SU-DHL-6 (cell line): Measurements from ENCODE around the gene RAI2.

Source experiments
- H2AFZ ChIP-seq: fragments of 200-600 bp; sonication (generic); 2 replicates; pipeline ENCODE4 v1.6.1; 2014; ENCODE audit warnings: low read depth, mild to moderate bottlenecking, moderate library complexity, mixed read lengths, antibody characterized with exemption, low read length; ENCODE audit not compliant: severe bottlenecking
- H3F3A ChIP-seq: fragments of 200-600 bp; shearing (Covaris generic); 2 replicates; pipeline ENCODE4 v1.6.0; 2016; ENCODE audit warnings: antibody characterized with exemption, mild to moderate bottlenecking; ENCODE audit not compliant: insufficient read depth
- H3K27ac ChIP-seq: fragments of 200-600 bp; sonication (generic); 2 replicates; pipeline ENCODE4 v1.5.1; 2016; ENCODE audit warnings: low read depth, mild to moderate bottlenecking, low read length, moderate library complexity, mixed read lengths
- H3K27me3 ChIP-seq: fragments of 200-600 bp; sonication (generic), shearing (Covaris generic); 2 replicates; pipeline ENCODE4 v1.6.0; 2014; ENCODE audit warnings: mild to moderate bottlenecking, low read length
- H3K36me3 ChIP-seq: fragments of 200-600 bp; sonication (generic); 2 replicates; pipeline ENCODE4 v1.6.1; 2014; ENCODE audit warnings: mild to moderate bottlenecking, low read length, mixed read lengths
- H3K4me2 ChIP-seq: fragments of 300-600, 200-600 bp; shearing (Covaris generic), sonication (generic); 2 replicates; pipeline ENCODE4 v1.6.0; 2014; ENCODE audit warnings: low read length, low read depth, mild to moderate bottlenecking; ENCODE audit not compliant: poor library complexity, severe bottlenecking
- H3K4me3 ChIP-seq: fragments of 200-600 bp; sonication (generic); 2 replicates; pipeline ENCODE4 v1.5.1; 2014; ENCODE audit warnings: antibody characterized with exemption, low read length, mild to moderate bottlenecking, mixed read lengths; ENCODE audit not compliant: insufficient read depth, poor library complexity, severe bottlenecking
- H3K79me2 ChIP-seq: fragments of 200-600 bp; sonication (generic); 2 replicates; pipeline ENCODE4 v1.6.1; 2014; ENCODE audit warnings: mild to moderate bottlenecking, low read length, moderate library complexity; ENCODE audit not compliant: insufficient read depth
- H3K9ac ChIP-seq: fragments of 200-600 bp; sonication (generic); 2 replicates; pipeline ENCODE4 v1.7.0; 2014; ENCODE audit warnings: mild to moderate bottlenecking, low read length
- H3K9me2 ChIP-seq: fragments of 200-600 bp; sonication (generic); replicated peaks from 2 replicates; pipeline ENCODE4 v1.6.1; 2014; ENCODE audit warnings: low read length; ENCODE audit not compliant: insufficient read depth
- H3K9me3 ChIP-seq: fragments of 200-600 bp; sonication (generic); 2 replicates; pipeline ENCODE4 v1.6.1; 2014; ENCODE audit warnings: low read length, mixed read lengths; ENCODE audit not compliant: insufficient read depth
- H4K20me1 ChIP-seq: fragments of 200-600 bp; sonication (generic); 2 replicates; pipeline ENCODE4 v1.6.1; 2014; ENCODE audit warnings: low read depth, mild to moderate bottlenecking, antibody characterized with exemption, low read length, moderate library complexity, mixed read lengths
- CTCF ChIP-seq: fragments of 200-600 bp; sonication (generic); IDR thresholded peaks from one replicate; pipeline ENCODE4 v1.5.1; 2017; ENCODE audit warnings: antibody characterized with exemption, mild to moderate bottlenecking, low read length, moderate library complexity; ENCODE audit not compliant: insufficient read depth, poor library complexity, severe bottlenecking
- EZH2phosphoT487 ChIP-seq: fragments of 200-600 bp; sonication (generic), shearing (Covaris generic); conservative IDR thresholded peaks from 2 replicates; pipeline ENCODE4 v1.6.1; 2018; ENCODE audit warnings: mild to moderate bottlenecking, antibody characterized with exemption, low read length, moderate library complexity, mixed read lengths

Gene RAI2

GRCh38 chrX:17779434-17779833 lies 81.7 kb downstream of the RAI2 start:
- H3K36me3 ChIP-seq, result no peaks in the 10 kb centered on the region

GRCh38 chrX:17778997-17779396 lies 82.1 kb downstream of the RAI2 start:
- H3K9me2 ChIP-seq, result no peaks in the 10 kb centered on the region
- no peaks in the 10 kb centered on the region for H3K36me3 ChIP-seq
- no peaks in the 10 kb centered on the region for H3K27me3 ChIP-seq
- no peak overlapping the region for H3K27ac ChIP-seq
- H3K9me3 ChIP-seq, result no peaks in the 10 kb centered on the region
- no peaks in the 10 kb centered on the region for H4K20me1 ChIP-seq
- H3K9ac ChIP-seq, result no peak overlapping the region
- TF ChIP-seq CTCF (no peak), EZH2phosphoT487 (no peak)
- H3F3A ChIP-seq, result no peaks in the 10 kb centered on the region
- H3K79me2 ChIP-seq, result no peaks in the 10 kb centered on the region
- no peak overlapping the region for H3K4me2 ChIP-seq
- no peak overlapping the region for H3K4me3 ChIP-seq
- H2AFZ ChIP-seq, result no peak overlapping the region

More at GRCh38 chrX:17779434-17779833, 81.7 kb downstream of the RAI2 start:
- Histone ChIP-seq H3K79me2 (no peaks in the 10 kb centered on the region), H3K9me2 (no peaks in the 10 kb centered on the region), H3K27ac (no peak overlapping the region), H2AFZ (no peak overlapping the region), H4K20me1 (no peaks in the 10 kb centered on the region), H3K4me3 (no peak overlapping the region), H3F3A (no peaks in the 10 kb centered on the region), H3K4me2 (no peak overlapping the region), H3K9ac (no peak overlapping the region), H3K9me3 (no peaks in the 10 kb centered on the region), H3K27me3 (no peaks in the 10 kb centered on the region)
- TF ChIP-seq CTCF, result no peak
- no peak for TF ChIP-seq EZH2phosphoT487

GRCh38 chrX:17774053-17774452 lies 87.0 kb downstream of the RAI2 start:
- Histone ChIP-seq H3K79me2 (no peaks in the 10 kb centered on the region), H3K27me3 (no peaks in the 10 kb centered on the region), H3K27ac (no peak overlapping the region), H4K20me1 (no peaks in the 10 kb centered on the region), H3K4me3 (no peak overlapping the region), H3K36me3 (no peaks in the 10 kb centered on the region), H3K9me3 (no peaks in the 10 kb centered on the region), H3K4me2 (no peak overlapping the region), H3K9ac (no peak overlapping the region), H2AFZ (no peak overlapping the region), H3K9me2 (no peaks in the 10 kb centered on the region), H3F3A (no peaks in the 10 kb centered on the region)
- TF ChIP-seq CTCF (no peak), EZH2phosphoT487 (no peak)
